WTC11 (cell line): ENCODE results near the gene PTCSC3. TPM values are rescaled to one million over a fixed set of nuclear protein-coding genes. Genes with fewer than 3 reads are reported as not detected.

Experiments
- ATAC-seq: fragments of 200-7000 bp; cut with Tn5 transposase; 2 replicates; pipeline ENCODE4 v1.10.0; 2021; ENCODE audit warnings: mild to moderate bottlenecking, moderate library complexity
- CTCF ChIA-PET: fragments of 300-600 bp; sonication (Branson Sonifier 250); formaldehyde crosslinking; loops from one replicate; lab custom pipeline; 2021; ENCODE audit warnings: antibody characterized with exemption; lab: Charles Lee
- POLR2A ChIA-PET: fragments of 350-600 bp; sonication (Branson Sonifier 250); formaldehyde crosslinking; loops from one replicate; lab custom pipeline; 2021; ENCODE audit warnings: antibody characterized with exemption; lab: Charles Lee
- DNase-seq: peaks from one replicate; pipeline ENCODE4 v3.0.0; 2021; ENCODE audit warnings: low spot score
- H3K27ac Mint-ChIP-seq: 2 replicates; pipeline ENCODE4 v1.8.0; 2021; ENCODE audit warnings: mixed read lengths
- H3K27me3 Mint-ChIP-seq: 2 replicates; pipeline ENCODE4 v1.8.0; 2021; ENCODE audit warnings: low read depth, mild to moderate bottlenecking, moderate library complexity, mixed read lengths
- H3K36me3 Mint-ChIP-seq: 2 replicates; pipeline ENCODE4 v1.8.0; 2021; ENCODE audit warnings: mixed read lengths
- H3K4me1 Mint-ChIP-seq: 2 replicates; pipeline ENCODE4 v1.8.0; 2022; ENCODE audit warnings: mixed read lengths
- H3K4me3 Mint-ChIP-seq: 2 replicates; pipeline ENCODE4 v1.8.0; 2021; ENCODE audit warnings: mild to moderate bottlenecking, moderate library complexity, mixed read lengths
- H3K9me3 Mint-ChIP-seq: 2 replicates; pipeline ENCODE4 v1.8.0; 2021; ENCODE audit warnings: mixed read lengths
- ATF1 ChIP-seq: sonication (generic); formaldehyde crosslinking; IDR thresholded peaks from 2 replicates; pipeline ENCODE4 v1.8.1; 2023; ENCODE audit warnings: mild to moderate bottlenecking, moderate library complexity, missing genetic modification reagents
- ATF2 ChIP-seq: sonication (generic); formaldehyde crosslinking; IDR thresholded peaks from 2 replicates; pipeline ENCODE4 v1.8.1; 2022; ENCODE audit warnings: low read depth, missing genetic modification reagents, borderline replicate concordance
- CDX4 ChIP-seq: fragments of 250-450 bp; sonication (Bioruptor Pico); IDR thresholded peaks from 2 replicates; pipeline ENCODE4 v1.9.0; 2021; ENCODE audit warnings: moderate library complexity, mild to moderate bottlenecking, inconsistent platforms, borderline replicate concordance
- CREB1 ChIP-seq: sonication (generic); formaldehyde crosslinking; IDR thresholded peaks from 2 replicates; pipeline ENCODE4 v1.8.0; 2023; ENCODE audit warnings: mild to moderate bottlenecking, missing genetic modification reagents
- GABPB1 ChIP-seq: sonication (generic); formaldehyde crosslinking; IDR thresholded peaks from 2 replicates; pipeline ENCODE4 v1.8.1; 2023; ENCODE audit warnings: mild to moderate bottlenecking, missing genetic modification reagents
- JUN ChIP-seq: sonication (generic); formaldehyde crosslinking; IDR thresholded peaks from 2 replicates; pipeline ENCODE4 v1.8.0; 2023; ENCODE audit warnings: mild to moderate bottlenecking, missing genetic modification reagents
- MLX ChIP-seq: sonication (generic); formaldehyde crosslinking; IDR thresholded peaks from 2 replicates; pipeline ENCODE4 v1.8.1; 2023; ENCODE audit warnings: mild to moderate bottlenecking, missing genetic modification reagents, moderate library complexity
- NFE2L1 ChIP-seq: sonication (generic); formaldehyde crosslinking; IDR thresholded peaks from 2 replicates; pipeline ENCODE4 v1.8.1; 2023; ENCODE audit warnings: missing genetic modification reagents
- NR1H2 ChIP-seq: sonication (generic); formaldehyde crosslinking; IDR thresholded peaks from 2 replicates; pipeline ENCODE4 v1.9.0; 2021; ENCODE audit warnings: mild to moderate bottlenecking, moderate library complexity, missing genetic modification reagents
- PRDM15 ChIP-seq: sonication (generic); formaldehyde crosslinking; IDR thresholded peaks from 2 replicates; pipeline ENCODE4 v1.8.0; 2022; ENCODE audit warnings: missing genetic modification reagents
- SP1 ChIP-seq: sonication (generic); formaldehyde crosslinking; conservative IDR thresholded peaks from 2 replicates; pipeline ENCODE4 v1.8.1; 2022; ENCODE audit warnings: missing genetic modification reagents
- TCF7 ChIP-seq: sonication (generic); formaldehyde crosslinking; IDR thresholded peaks from 2 replicates; pipeline ENCODE4 v1.8.0; 2022; ENCODE audit warnings: mild to moderate bottlenecking, low read depth, missing genetic modification reagents, moderate library complexity
- ZNF138 ChIP-seq: sonication (generic); formaldehyde crosslinking; conservative IDR thresholded peaks from 2 replicates; pipeline ENCODE4 v1.8.1; 2022; ENCODE audit warnings: mild to moderate bottlenecking, moderate library complexity, missing genetic modification reagents
- ZNF219 ChIP-seq: sonication (generic); formaldehyde crosslinking; IDR thresholded peaks from 2 replicates; pipeline ENCODE4 v1.8.0; 2023; ENCODE audit warnings: missing genetic modification reagents, mild to moderate bottlenecking, borderline replicate concordance
- ZNF263 ChIP-seq: sonication (generic); formaldehyde crosslinking; IDR thresholded peaks from 2 replicates; pipeline ENCODE4 v1.8.1; 2022; ENCODE audit warnings: low read depth, mild to moderate bottlenecking, moderate library complexity, missing genetic modification reagents
- ZNF425 ChIP-seq: fragments of 250-450 bp; sonication (Bioruptor Pico); conservative IDR thresholded peaks from 2 replicates; pipeline ENCODE4 v1.9.0; 2021; ENCODE audit warnings: mild to moderate bottlenecking
- ZNF671 ChIP-seq: fragments of 250-450 bp; sonication (Bioruptor Pico); IDR thresholded peaks from 2 replicates; pipeline ENCODE4 v1.8.0; 2021; ENCODE audit warnings: mild to moderate bottlenecking
- total RNA-seq: library from RNA; stranded (reverse); gene quantifications from 3 replicates; pipeline ENCODE4 v1.2.3, GENCODE V29; 2021
- TF ChIP-seq, protein P1 (sequence below): sonication (generic); formaldehyde crosslinking; IDR thresholded peaks from 2 replicates; pipeline ENCODE4 v1.8.0; 2023; ENCODE audit warnings: missing genetic modification reagents, mild to moderate bottlenecking, borderline replicate concordance

Gene PTCSC3
- total RNA-seq, 1 experiment from 2014 or later, result not detected

DNA sequence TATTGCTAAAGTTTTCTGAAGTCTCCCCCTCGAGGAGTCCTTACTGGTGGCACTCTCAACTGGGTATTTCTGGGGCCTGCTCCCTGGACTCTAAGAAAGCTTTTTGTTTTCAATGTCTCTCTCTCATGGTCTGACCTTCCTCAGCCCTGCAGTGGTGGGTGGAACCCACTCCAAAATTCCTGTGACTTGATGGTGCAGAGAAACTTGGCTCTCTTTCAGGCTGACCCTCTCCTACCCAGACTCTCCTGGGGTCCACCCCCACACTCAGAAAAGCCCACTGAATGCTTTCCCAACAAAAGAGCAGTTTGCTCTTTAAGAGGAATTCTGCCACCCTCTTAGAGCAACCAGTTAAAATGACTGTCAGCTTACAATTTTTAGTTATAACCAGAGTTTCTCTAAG lies 967 bp upstream of the PTCSC3 start (continued):
- TF ChIP-seq NR1H2 (CRISPR knock-in tag), result no peak
- TF ChIP-seq, all 79 proteins: peak for 0

GRCh38 chr14:36174767-36175424 lies 1.6 kb downstream of the PTCSC3 start:
- Mint-ChIP-seq H3K27me3 (no peaks in the 10 kb centered on the region), H3K9me3 (no peaks in the 10 kb centered on the region), H3K4me3 (no peak overlapping the region), H3K27ac (no peak overlapping the region), H3K4me1 (peaks cover under 1% of the 10 kb centered on the region), H3K36me3 (no peaks in the 10 kb centered on the region)
- no peak for TF ChIP-seq ZNF425 (CRISPR knock-in tag)
- no peak for TF ChIP-seq MLX (CRISPR knock-in tag)
- no peak for TF ChIP-seq GABPB1 (CRISPR knock-in tag)
- no peak for TF ChIP-seq SP1 (CRISPR knock-in tag)
- TF ChIP-seq, protein P1, sequence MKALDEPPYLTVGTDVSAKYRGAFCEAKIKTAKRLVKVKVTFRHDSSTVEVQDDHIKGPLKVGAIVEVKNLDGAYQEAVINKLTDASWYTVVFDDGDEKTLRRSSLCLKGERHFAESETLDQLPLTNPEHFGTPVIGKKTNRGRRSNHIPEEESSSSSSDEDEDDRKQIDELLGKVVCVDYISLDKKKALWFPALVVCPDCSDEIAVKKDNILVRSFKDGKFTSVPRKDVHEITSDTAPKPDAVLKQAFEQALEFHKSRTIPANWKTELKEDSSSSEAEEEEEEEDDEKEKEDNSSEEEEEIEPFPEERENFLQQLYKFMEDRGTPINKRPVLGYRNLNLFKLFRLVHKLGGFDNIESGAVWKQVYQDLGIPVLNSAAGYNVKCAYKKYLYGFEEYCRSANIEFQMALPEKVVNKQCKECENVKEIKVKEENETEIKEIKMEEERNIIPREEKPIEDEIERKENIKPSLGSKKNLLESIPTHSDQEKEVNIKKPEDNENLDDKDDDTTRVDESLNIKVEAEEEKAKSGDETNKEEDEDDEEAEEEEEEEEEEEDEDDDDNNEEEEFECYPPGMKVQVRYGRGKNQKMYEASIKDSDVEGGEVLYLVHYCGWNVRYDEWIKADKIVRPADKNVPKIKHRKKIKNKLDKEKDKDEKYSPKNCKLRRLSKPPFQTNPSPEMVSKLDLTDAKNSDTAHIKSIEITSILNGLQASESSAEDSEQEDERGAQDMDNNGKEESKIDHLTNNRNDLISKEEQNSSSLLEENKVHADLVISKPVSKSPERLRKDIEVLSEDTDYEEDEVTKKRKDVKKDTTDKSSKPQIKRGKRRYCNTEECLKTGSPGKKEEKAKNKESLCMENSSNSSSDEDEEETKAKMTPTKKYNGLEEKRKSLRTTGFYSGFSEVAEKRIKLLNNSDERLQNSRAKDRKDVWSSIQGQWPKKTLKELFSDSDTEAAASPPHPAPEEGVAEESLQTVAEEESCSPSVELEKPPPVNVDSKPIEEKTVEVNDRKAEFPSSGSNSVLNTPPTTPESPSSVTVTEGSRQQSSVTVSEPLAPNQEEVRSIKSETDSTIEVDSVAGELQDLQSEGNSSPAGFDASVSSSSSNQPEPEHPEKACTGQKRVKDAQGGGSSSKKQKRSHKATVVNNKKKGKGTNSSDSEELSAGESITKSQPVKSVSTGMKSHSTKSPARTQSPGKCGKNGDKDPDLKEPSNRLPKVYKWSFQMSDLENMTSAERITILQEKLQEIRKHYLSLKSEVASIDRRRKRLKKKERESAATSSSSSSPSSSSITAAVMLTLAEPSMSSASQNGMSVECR (CRISPR knock-in tag), result no peak
- TF ChIP-seq ATF2, result no peak
- TF ChIP-seq NFE2L1 (CRISPR knock-in tag), result no peak
- TF ChIP-seq ZNF219 (CRISPR knock-in tag), result no peak
- no peak for TF ChIP-seq ZNF671 (CRISPR knock-in tag)
- no peak for TF ChIP-seq TCF7
- TF ChIP-seq CDX4 (CRISPR knock-in tag), result no peak
- no peak for TF ChIP-seq JUN (CRISPR knock-in tag)
- no peak for TF ChIP-seq ZNF263 (CRISPR knock-in tag)
- ChIA-PET CTCF (no interaction called here), POLR2A (no interaction called here)
- ATAC-seq (no peak), DNase-seq (no peak)

DNA sequence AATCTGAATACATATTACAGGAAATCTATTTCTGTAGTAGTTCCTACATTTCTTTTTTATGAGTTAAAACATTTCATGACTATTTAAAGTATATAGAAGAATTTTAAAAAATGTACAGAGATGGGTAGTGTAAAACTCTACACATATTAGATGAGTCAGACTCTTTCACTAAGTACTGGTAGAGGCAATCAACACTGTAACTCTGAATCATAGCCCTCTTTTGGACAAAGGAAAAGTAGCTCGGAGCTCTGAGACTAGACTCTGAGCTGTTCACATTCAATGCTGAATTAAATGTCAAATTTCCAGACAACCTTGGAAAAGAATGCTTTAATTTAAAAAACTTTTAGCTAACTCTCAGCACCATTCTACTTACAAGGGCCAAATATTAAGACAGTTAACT lies 3.4 kb downstream of the PTCSC3 start:
- ChIA-PET POLR2A (no interaction called here), CTCF (interaction anchor here (0.6 kb wide), 1 partner anchor 80 kb away, joined by 3 read pairs; no protein-coding TSS in a partner anchor)
- no peak for TF ChIP-seq ZNF219 (CRISPR knock-in tag)
- no peak for TF ChIP-seq ZNF138
- TF ChIP-seq ATF1 (CRISPR knock-in tag), result no peak
- TF ChIP-seq PRDM15 (CRISPR knock-in tag), result no peak
- TF ChIP-seq CREB1 (CRISPR knock-in tag), result no peak
- no peak for ATAC-seq
- no peak overlapping the region for H3K4me3 Mint-ChIP-seq
- H3K4me1 Mint-ChIP-seq, result peaks cover 7% of the 10 kb centered on the region
- no peak overlapping the region for H3K27ac Mint-ChIP-seq
- H3K36me3 Mint-ChIP-seq, result no peaks in the 10 kb centered on the region
- DNase-seq, result no peak
- no peaks in the 10 kb centered on the region for H3K9me3 Mint-ChIP-seq
- no peaks in the 10 kb centered on the region for H3K27me3 Mint-ChIP-seq
